GM19240 (cell line): ENCODE measurements around the gene OR13A1.
A peak's percentile ranks its signal among the peaks of the same experiment; 100 is the strongest.
"Not testable (repeated sequence)": the region's sequence is repeated elsewhere in the genome, so short reads cannot be mapped to it uniquely, and the experiment has no call there.

ENCODE experiments used
- DNase-seq: peaks from one replicate; pipeline ENCODE4 v3.0.0; 2011; ENCODE audit warnings: low spot score; ENCODE audit not compliant: insufficient read length

Gene OR13A1, protein sequence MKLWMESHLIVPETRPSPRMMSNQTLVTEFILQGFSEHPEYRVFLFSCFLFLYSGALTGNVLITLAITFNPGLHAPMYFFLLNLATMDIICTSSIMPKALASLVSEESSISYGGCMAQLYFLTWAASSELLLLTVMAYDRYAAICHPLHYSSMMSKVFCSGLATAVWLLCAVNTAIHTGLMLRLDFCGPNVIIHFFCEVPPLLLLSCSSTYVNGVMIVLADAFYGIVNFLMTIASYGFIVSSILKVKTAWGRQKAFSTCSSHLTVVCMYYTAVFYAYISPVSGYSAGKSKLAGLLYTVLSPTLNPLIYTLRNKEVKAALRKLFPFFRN

DNA sequence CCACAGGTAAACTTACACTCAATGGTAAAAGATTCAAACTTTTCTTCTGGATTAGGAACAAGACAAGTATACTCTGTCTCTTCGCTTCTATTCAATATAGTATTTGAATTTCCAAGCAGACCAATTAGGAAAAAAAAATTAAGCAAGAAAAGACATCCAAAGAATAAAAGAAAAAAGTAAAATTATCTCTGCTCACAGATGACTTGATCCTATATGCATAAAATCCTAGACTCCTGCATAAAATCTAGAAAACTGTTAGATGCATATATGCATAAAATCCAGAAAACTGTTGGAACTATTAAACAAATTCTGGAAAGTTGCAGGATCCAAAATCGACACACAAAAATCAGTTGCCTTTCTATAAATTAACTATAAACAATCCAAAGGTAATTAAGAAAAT is at the start of gene OR13A1:
Gene OR13A1 (minus strand): TSS at position 101 of the 400 bp plus-strand sequence. CDS start 11,186 bp downstream, outside the sequence.
- no peak for DNase-seq

DNA sequence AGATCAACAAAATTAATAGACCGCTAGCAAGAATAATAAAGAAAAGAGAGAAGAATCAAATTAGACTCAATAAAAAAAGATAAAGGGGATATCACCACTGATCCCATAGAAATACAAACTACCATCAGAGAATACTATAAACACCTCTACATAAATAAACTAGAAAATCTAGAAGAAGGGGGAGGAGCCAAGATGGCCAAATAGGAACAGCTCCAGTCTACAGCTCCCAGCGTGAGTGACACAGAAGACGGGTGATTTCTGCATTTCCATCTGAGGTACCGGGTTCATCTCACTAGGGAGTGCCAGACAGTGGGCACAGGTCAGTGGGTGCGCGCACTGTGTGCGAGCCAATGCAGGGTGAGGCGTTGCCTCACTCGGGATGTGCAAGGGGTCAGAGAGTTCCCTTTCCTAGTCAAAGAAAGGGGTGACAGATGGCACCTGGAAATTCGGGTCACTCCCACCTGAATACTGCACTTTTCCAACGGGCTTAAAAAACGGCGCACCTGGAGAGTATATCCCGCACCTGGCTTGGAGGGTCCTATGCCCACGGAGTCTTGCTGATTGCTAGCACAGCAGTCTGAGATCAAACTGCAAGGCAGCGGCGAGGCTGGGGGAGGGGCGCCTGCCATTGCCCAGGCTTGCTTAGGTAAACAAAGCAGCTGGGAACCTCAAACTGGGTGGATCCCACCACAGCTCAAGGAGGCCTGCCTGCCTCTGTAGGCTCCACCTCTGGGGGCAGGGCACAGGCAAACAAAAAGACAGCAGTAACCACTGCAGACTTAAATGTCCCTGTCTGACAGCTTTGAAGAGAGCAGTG is 46.8 kb upstream of the OR13A1 start:
- DNase-seq: not testable (repeated sequence)

DNA sequence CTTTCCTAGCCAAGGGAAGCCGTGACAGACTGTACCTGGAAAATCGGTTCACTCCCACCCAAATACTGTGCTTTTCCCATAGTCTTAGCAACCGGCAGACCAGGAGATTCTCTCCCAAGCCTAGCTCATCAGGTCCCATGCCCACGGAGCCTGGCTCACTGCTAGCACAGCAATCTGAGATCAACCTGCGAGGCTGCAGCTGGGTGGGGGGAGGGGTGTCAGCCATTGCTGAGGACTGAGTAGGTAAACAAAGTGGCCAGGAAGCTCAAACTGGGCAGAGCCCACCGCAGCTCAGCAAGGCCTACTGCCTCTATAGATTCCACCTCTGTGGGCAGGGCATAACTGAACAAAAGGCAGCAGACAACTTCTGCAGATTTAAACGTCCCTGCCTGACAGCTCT is 43.6 kb upstream of the OR13A1 start:
- DNase-seq: not testable (repeated sequence)

DNA sequence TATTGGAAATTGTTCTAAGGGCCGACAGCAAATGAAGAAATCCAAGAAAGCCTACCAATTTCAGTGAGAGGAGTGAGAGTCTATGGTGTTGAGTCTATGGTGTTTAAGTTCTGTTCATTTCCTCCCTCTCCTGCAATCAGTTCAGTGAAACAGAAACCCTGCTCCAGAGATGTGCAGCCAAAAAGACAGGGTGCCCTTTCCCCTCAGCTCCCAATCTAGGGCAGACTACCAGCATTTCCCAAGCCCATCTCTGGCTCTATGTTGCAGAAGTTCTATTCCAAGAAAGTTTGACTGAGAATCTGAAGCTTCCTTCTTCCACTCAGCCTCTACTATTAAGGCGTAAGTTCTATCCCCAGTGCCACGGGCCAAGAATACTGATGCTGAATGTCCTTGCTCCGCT is 40.1 kb upstream of the OR13A1 start:
- no peak for DNase-seq

DNA sequence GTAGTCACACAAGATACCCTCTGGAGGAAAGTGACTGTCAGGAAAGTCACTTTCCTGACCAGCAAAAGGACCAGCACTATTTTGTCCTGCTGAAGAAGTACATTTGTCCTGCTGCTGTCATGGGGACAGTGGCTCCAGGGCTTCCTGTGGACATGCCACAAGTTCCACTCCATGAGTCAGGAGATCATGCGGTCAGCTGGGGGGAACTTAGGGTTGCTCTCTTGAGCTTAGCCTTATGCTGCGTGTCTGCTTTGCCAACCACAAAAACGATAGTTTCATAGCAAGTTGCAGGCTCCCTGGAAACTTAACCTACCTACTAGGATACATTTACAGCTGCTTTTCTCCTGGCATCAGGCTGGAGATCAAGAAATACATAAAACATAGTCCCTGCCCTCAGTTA is 38.9 kb upstream of the OR13A1 start:
- no peak for DNase-seq

DNA sequence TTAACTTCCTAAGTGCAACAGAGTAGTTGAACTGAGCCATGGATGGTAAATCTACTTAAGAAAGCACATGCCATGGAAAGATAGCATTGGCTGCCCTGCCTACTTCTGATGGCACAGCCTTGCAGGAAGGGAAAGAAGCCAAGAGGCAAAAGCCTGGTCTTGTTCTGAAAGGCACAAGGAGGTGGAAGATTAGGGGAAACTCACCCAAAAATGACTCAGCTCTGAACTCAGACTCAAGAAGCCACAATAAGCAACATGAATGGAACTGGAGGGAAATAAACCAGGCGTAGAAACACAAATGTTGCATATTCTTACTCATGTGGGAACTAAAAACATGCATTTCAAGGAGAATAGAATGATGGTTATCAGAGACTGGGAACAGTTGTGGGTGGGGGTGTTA is 37.8 kb upstream of the OR13A1 start:
- DNase-seq: peak; percentile 8

DNA sequence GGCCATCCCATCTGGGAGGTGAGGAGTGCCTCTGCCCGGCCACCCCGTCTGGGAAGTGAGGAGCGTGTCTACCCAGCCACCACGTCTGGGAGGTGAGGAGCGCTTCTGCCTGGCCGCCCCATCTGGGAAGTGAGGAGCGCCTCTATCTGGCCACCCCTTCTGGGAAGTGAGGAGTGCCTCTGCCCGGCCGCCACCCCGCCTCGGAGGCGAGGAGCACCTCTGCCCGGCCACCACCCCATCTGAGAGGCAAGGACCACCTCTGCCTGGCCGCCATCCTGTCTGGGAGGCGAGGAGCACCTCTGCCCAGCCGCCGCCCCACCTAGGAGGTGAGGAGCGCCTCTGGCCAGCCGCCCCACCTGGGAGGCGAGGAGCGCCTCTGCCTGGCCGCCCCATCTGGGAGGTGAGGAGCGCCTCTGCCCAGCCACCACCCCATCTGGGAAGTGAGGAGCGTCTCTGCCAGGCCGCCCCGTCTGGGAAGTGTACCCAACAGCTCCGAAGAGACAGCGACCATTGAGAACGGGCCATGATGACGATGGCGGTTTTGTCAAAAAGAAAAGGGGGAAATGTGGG is 32.9 kb upstream of the OR13A1 start:
- DNase-seq: not testable (repeated sequence)

DNA sequence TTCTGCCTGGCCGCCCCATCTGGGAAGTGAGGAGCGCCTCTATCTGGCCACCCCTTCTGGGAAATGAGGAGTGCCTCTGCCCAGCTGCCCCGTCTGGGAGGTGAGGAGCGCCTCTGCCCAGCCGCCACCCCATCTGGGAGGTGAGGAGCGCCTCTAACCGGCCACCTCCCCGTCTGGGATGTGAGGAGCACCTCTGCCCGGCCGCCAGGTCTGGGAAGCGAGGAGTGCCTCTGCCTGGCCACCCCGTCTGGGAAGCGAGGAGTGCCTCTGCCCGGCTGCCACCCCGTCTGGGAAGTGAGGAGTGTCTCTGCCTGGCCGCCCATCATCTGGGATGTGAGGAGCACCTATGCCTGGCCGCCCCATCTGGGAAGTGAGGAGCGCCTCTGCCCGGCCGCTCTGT is 32.1 kb upstream of the OR13A1 start:
- DNase-seq: not testable (repeated sequence)

DNA sequence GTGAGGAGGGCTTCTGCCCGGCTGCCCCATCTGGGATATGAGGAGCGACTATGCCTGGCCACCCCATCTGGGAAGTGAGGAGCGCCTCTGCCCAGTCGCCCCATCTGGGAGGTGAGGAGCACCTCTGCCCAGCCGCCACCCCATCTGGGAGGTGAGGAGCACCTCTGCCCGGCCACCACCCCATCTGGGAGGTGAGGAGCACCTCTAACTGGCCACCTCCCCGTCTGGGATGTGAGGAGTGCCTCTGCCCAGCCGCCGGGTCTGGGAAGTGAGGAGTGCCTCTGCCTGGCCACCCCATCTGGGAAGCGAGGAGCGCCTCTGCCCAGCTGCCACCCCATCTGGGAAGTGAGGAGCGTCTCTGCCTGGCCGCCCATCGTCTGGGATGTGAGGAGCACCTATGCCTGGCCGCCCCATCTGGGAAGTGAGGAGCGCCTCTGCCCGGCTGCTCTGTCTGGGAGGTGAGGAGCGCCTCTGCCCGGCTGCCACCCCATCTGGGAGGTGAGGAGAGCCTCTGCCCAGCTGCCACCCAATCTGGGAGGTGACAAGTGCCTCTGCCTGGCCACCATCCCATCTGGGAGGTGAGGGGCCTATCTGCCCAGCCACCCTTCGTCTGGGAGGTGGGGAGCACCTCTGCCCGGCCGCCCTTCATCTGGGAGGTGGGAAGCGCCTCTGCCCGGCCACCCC is 31.4 kb upstream of the OR13A1 start:
- DNase-seq: not testable (repeated sequence)

DNA sequence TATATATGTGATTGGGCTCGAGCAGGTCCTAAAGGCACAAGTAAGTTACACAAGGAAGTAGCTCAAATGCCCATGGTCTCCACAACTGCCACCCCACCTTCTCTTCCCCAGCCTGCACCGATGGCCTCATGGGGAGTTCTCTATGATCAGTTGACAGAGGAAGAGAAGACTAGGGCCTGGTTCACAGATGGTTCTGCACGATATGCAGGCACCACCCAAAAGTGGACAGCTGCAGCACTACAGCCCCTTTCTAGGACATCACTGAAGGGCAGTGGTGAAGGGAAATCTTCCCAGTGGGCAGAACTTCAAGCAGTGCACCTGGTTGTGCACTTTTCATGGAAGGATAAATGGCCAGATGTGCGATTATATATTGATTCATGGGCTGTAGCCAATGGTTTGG is 25.0 kb upstream of the OR13A1 start:
- DNase-seq: not testable (repeated sequence)

DNA sequence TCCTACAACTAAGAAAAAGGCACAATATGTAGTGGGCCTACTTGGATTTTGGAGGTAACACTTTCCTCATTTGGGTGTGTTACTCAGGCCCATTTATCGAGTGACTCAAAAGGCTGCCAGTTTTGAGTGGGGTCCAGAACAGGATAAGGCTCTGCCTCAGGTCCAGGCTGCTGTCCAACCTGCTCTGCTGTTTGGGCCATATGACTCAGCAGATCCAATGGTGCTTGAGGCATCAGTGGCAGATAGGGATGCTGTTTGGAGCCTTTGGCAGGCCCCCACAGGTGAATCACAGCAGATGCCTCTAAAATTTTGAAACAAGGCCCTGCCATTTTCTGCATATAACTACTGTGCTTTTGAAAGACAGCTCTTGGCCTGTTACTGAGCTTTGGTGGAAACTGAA is 24.5 kb upstream of the OR13A1 start:
- no peak for DNase-seq

DNA sequence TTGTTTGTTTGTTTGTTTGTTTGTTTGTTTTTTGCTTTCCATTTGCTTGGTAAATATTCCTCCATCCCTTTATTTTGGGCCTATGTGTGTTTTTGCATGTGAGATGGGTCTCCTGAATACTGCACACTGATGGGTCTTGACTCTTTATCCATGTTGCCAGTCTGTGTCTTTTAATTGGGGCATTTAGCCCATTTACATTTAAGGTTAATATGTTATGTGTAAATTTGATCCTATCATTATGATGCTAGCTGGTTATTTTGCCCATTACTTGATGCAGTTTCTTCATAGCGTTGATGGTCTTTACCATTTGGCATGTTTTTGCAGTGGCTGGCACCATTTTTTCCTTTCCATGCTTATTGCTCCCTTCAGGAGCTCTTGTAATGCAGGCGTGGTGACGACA is 16.4 kb upstream of the OR13A1 start:
- DNase-seq: not testable (repeated sequence)

DNA sequence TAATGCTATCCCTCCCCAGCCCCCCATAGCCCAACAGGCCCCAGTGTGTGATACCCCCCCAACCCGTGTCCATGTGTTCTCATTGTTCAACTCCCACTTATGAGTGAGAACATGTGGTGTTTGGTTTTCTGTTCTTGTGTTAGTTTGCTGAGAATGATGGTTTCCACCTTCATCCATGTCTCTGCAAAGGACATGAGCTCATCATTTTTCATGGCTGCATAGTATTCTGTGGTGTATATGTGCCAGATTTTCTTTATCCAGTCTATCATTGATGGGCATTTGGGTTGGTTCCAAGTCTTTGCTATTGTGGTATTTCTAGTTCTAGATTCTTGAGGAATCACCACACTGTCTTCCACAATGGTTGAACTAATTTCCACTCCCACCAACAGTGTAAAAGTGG is 11.5 kb upstream of the OR13A1 start:
- not testable (repeated sequence) for DNase-seq

DNA sequence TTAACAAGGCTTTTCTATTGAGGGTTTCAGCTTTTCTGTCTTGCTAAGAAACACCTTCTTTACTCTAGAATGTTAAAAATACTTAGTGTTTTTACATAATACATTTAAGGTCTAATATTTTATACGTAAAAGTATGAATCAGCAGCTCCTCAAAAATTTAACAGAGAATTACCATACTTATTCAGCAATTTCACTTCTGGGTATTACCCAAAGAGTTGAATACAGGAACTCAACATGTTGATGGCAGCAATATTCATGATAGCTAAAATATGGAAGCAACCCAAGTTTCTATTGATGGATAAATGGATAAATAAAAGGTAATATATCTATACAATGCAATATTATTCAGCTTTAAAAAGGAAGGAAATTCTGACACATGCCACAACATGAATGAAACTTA is 9.7 kb upstream of the OR13A1 start:
- no peak for DNase-seq

DNA sequence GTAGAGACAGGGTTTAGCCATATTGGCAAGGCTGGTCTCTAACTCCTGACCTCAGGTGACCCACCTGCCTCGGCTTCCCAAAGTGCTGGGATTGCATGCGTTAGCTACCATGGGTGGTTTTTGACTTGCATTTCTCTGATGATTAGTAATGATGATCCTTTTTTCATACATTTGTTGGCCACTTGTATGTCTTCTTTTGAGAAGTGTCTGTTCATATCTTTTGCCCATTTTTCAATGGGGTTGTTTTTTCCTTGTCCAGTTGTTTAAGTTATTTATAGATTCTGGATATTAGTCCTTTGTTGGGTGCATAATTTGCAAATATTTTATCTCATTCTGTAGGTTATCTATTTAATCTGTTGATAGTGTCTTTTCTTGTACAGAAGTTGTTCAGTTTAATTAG is 4.3 kb upstream of the OR13A1 start:
- no peak for DNase-seq

DNA sequence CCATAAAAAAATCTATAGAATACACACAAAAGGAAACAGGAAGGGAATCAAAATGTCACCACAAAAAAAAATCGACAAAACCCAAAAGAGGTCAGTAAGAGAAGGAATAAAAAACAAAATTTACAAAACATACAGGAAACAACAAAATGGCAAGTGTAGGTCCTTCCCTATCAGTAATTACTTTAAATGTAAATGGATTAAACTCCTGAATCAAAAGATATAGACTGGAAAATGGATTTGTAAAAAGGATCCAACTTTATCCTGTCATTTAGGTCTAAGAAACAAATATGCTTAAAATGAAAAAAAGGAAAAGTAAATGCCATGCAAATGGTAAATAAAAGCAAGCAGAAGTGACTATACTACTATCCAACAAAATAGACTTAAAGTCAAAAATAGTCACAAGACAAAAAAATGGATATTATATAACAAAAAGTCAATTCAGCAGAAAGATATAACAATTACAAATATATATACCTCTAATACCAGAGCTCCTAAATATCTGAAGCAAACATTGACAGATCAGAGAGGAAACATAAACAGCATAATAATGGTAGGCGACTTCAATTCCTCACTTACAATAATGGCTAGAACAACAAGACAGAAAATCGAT is 2.0 kb downstream of the OR13A1 start:
- no peak for DNase-seq

DNA sequence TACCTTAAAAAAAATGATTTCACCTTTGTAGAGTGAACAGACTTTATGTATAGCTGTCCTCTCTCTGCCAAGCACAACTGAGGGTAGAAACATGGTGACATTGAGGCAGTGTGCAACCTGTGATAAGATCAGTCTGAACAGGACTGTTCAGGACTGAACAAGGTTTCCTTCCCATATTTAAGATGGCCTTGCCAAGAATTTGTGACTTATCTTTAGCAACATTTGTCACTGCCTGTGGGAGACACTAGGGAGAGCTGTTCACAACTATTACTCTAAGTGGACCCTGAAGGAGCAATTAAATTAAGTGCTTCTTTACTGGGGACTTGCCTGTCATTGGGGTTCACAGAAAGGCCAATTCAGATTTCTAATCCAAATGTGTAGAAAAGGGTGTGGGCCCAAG is 6.7 kb downstream of the OR13A1 start:
- no peak for DNase-seq

DNA sequence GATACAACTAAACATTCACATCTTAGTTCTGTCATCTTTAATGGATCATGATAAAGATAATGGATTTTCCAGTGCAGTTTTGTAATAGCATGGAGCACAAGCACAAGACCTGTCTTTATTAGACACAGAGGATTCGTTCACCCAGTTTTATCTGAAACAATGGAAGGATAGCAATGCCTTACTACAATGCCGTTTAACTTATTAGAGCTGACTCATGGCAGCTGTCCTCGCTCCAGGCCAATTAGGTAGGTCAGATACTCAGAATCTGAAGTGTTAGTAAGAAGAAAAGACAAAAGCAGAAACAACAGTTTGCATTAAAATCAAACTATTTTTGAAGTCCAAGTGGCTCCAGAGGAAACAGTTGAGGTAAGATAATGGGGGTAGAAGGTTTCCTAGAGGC is 12.8 kb downstream of the OR13A1 start:
- DNase-seq: no peak

DNA sequence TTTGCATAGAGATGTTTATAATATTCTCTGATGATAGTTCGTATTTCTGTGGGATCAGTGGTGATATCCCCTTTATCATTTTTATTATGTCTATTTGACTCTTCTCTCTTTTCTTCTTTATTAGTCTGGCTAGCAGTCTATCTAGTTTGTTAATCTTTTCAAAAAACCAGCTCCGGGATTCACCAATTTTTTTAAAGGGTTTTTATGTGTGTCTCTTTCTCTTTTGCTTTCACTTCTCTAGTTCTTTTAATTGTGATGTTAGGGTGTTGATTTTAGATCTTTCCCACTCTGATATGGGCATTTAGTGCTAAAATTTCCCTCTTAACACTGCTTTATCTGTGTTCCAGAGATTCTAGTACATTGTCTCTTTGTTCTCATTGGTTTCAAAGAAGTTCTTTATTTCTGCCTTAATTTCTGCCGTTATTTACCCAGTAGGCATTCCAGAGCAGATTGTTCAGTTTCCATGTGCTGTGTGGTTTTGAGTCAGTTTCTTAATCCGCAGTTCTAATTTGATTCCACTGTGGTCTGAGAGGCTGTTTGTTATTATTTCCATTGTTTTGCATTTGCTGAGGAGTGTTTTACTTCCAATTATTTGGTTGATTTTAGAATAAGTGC is 17.0 kb downstream of the OR13A1 start:
- DNase-seq: not testable (repeated sequence)

DNA sequence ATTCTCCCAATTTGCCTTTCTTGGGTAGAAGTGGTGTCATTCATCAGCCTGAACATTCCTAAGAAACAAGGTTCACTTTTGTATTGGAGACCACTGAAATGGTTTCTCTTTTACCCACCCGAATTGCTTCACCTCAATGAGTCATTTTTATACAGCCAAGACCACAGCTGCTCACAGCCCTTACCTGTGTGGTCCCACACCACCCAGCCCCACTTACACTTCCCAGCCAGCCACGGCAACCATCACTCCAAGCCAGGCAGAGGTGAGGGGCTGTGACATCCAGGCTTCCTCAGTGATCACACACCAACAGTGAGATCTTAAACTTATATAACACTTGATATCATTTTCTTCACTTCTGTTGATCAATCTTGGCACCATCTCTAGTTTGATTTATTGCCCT is 20.7 kb downstream of the OR13A1 start:
- DNase-seq: no peak

DNA sequence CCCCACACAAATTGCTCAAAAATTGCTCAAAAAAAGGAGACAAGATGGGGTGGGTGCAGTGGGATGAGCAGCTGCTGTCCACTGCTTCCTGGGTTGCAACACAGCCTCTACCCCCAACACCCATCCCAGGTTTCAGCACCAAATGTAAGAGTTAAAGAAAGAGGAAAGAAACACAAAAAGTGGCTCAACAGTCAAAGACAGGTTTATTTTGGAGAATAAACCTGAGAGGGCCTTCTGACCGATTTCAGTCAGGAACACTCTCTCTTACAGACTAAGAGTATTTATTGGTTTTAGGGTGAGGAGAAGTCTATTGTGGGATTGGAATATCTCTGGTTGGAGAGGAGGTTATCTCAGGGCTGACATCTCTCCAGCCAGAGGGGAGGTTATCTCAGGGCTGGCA is 28.4 kb downstream of the OR13A1 start:
- no peak for DNase-seq
